Lung (tissue), 12 donors: Measurements from ENCODE around the gene ACSL1. TPM values are rescaled to one million over a fixed set of nuclear protein-coding genes. Genes with fewer than 3 reads are reported as not detected.
"Not testable (repeated sequence)": the region's sequence is repeated elsewhere in the genome, so short reads cannot be mapped to it uniquely, and the experiment has no call there.

Experiments used
- ATAC-seq: fragments of 200-7000 bp; cut with Tn5 transposase; one replicate; pipeline ENCODE4 v1.9.1; 2020; ENCODE audit warnings: moderate number of reproducible peaks; ENCODE audit not compliant: insufficient read depth, low FRiP score
- DNase-seq, 3 donors: peaks; one replicate each; pipeline ENCODE4 v3.0.0-alpha.2; 2013 to 2017
- H3K27ac ChIP-seq, 2 donors: one replicate each; pipeline ENCODE4 v1.5.1; 2013; ENCODE audit warnings: mild to moderate bottlenecking in 2 of 2, moderate library complexity in 2 of 2, control low read depth in 1 of 2, inconsistent platforms in 1 of 2, low read depth in 1 of 2, low read length in 1 of 2
- H3K27me3 ChIP-seq, 3 donors: one replicate each; pipeline ENCODE4 v1.5.1; 2013; ENCODE audit warnings: low read length in 2 of 3; ENCODE audit not compliant: control insufficient read depth in 3 of 3, insufficient read depth in 3 of 3
- H3K36me3 ChIP-seq, 4 donors: one replicate each; pipeline ENCODE4 v1.5.1; 2013; ENCODE audit warnings: low read length in 4 of 4, mild to moderate bottlenecking in 1 of 4, moderate library complexity in 1 of 4; ENCODE audit not compliant: control insufficient read depth in 4 of 4, insufficient read depth in 4 of 4
- H3K4me1 ChIP-seq, 5 donors: one replicate each; pipeline ENCODE4 v1.5.1; 2013; ENCODE audit warnings: low read length in 5 of 5, mild to moderate bottlenecking in 2 of 5, moderate library complexity in 1 of 5; ENCODE audit not compliant: control insufficient read depth in 5 of 5, insufficient read depth in 5 of 5
- H3K4me3 ChIP-seq: one replicate; pipeline ENCODE4 v1.5.1; 2013; ENCODE audit warnings: mild to moderate bottlenecking, control low read depth, moderate library complexity
- H3K9ac ChIP-seq, 2 donors: one replicate each; pipeline ENCODE4 v1.5.1; 2013; ENCODE audit warnings: low read length in 2 of 2, control low read depth in 1 of 2; ENCODE audit not compliant: insufficient read depth in 1 of 2
- H3K9me3 ChIP-seq, 4 donors: one replicate each; pipeline ENCODE4 v1.5.1; 2013; ENCODE audit warnings: low read length in 3 of 4, mild to moderate bottlenecking in 1 of 4, moderate library complexity in 1 of 4; ENCODE audit not compliant: control insufficient read depth in 4 of 4, insufficient read depth in 3 of 4
- WGBS, 2 donors: extraction: QIAGEN DNeasy Blood & Tissue Kit; methylation state at CpG; one replicate each; pipeline ENCODE4 v1.1.7; 2013; 5-methylcytosine and 5-hydroxymethylcytosine counted together
- polyA plus RNA-seq, 2 donors: library from polyadenylated mRNA; stranded (reverse); fragments of 200-250 nt; gene quantifications; one replicate each; pipeline ENCODE4 v1.2.1, GENCODE V29; 2013
- total RNA-seq, 2 donors: library from RNA; depleted of rRNA in 1 of 2; stranded (reverse); fragments of >200 nt in 1 of 2; gene quantifications; one replicate each; pipeline ENCODE4 v1.2.1, GENCODE V29; 2014 to 2021
- TF ChIP-seq, protein P1 (sequence below): IDR thresholded peaks from 2 replicates; pipeline ENCODE4 v1.5.1; 2012; ENCODE audit warnings: mild to moderate bottlenecking; ENCODE audit errors: control extremely low read depth, extremely low read depth
- donor health status: control.
- donor health status: control.
- donor health status: Bipolar disorder and iron deficiency.
- donor health status: healthy.
- donor health status: DM: yes; HTN: yes; CAD: no.

ACSL1 gene
- total and polyA plus RNA-seq, 4 donors, result 89.5 to 731 (median 188) TPM

DNA sequence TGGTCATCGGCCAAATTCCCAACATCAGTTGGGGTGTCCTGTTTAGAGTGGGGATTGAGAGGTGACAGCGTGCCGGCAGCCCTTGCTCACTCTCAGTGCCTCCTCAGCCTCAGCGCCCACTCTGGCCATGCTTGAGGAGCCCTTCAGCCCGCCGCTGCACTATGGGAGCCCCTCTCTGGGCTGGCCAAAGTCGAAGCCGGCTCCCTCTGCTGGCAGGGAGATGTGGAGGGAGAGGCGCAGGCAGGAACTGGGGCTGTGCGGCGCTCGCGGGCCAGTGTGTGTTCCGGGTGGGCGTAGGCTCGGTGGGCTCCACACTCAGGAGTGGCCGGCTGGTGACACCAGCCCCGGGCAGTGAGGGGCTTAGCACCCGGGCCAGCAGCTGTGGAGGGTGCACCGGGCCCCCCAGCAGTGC is 84.8 kb downstream of the ACSL1 start:
- no peak overlapping the region for H3K27ac ChIP-seq
- peaks cover 0 to 2% (median 1%) of the 10 kb centered on the region in 5 donors for H3K4me1 ChIP-seq
- H3K36me3 ChIP-seq, result no peaks in the 10 kb centered on the region
- peaks cover 0 to 4% (median 0%) of the 10 kb centered on the region in 4 donors for H3K9me3 ChIP-seq
- ATAC-seq (no peak), DNase-seq (no peak)
- TF ChIP-seq, protein P1, sequence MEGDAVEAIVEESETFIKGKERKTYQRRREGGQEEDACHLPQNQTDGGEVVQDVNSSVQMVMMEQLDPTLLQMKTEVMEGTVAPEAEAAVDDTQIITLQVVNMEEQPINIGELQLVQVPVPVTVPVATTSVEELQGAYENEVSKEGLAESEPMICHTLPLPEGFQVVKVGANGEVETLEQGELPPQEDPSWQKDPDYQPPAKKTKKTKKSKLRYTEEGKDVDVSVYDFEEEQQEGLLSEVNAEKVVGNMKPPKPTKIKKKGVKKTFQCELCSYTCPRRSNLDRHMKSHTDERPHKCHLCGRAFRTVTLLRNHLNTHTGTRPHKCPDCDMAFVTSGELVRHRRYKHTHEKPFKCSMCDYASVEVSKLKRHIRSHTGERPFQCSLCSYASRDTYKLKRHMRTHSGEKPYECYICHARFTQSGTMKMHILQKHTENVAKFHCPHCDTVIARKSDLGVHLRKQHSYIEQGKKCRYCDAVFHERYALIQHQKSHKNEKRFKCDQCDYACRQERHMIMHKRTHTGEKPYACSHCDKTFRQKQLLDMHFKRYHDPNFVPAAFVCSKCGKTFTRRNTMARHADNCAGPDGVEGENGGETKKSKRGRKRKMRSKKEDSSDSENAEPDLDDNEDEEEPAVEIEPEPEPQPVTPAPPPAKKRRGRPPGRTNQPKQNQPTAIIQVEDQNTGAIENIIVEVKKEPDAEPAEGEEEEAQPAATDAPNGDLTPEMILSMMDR, result no peak
- no peak overlapping the region for H3K9ac ChIP-seq
- no peaks in the 10 kb centered on the region for H3K27me3 ChIP-seq
- no peak overlapping the region for H3K4me3 ChIP-seq
- WGBS, 2 donors, result 94 to 96% methylated on average over 20 of the region's 20 CpGs

- not testable (repeated sequence) for H3K9me3 ChIP-seq, H3K9ac ChIP-seq, H3K4me1 ChIP-seq, H3K36me3 ChIP-seq, DNase-seq, H3K4me3 ChIP-seq, ATAC-seq, H3K27me3 ChIP-seq, H3K27ac ChIP-seq
- 50 to 53% methylated on average over 1 of the region's 1 CpG for WGBS, 2 donors
Observed at GRCh38 chr4:184739575-184739974, 86.2 kb downstream of the ACSL1 start.

DNA sequence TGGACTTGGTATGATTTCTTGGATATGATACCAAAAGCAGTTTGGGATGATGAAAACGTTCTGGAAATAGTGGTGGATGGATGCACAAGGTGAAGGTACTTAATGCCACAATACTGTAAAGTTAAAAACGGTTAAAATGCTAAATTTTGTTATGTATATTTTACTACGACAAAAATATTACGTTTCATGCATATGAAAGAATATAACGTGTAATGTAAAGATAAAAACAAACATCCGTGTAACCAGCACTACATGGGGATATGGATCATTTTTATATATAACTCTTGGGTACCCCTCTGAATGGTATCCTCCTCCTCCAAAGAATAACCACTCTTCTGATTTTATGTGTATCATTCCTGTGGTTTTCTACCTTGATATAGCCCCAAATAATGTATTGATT is 91.0 kb downstream of the ACSL1 start:
- Histone ChIP-seq H3K9me3 (no peaks in the 10 kb centered on the region), H3K4me1 (peaks cover 0 to 20% (median 4%) of the 10 kb centered on the region in 5 donors), H3K27me3 (no peaks in the 10 kb centered on the region), H3K27ac (no peak overlapping the region), H3K4me3 (no peak overlapping the region), H3K36me3 (peaks cover 0 to 5% (median 0%) of the 10 kb centered on the region in 4 donors), H3K9ac (peak overlapping the region in 1 of 2 donors; percentile 83)
- ATAC-seq (no peak), DNase-seq (no peak)
- 44 to 60% methylated on average over 6 of the region's 6 CpGs for WGBS, 2 donors
- TF ChIP-seq, protein P1, result no peak

- TF ChIP-seq, protein P1, result peak; percentile 1
Observed at GRCh38 chr4:184733654-184734524, 91.9 kb downstream of the ACSL1 start, which contains the start of gene CENPU. CENPU (minus strand) TSS chr4:184734096; CDS start chr4:184734062, 34 bp downstream.

More at GRCh38 chr4:184733654-184734524, 91.9 kb downstream of the ACSL1 start, which contains the start of gene CENPU:
- peak within 1 kb of the TSS; percentile 58 to 63 for H3K27ac ChIP-seq
- H3K9ac ChIP-seq, result peak within 1 kb of the TSS; percentile 44 to 83
- H3K36me3 ChIP-seq, result peaks cover 0 to 6% (median 1%) of the 10 kb centered on the region in 4 donors
- H3K27me3 ChIP-seq, result no peaks in the 10 kb centered on the region
- H3K9me3 ChIP-seq, result no peaks in the 10 kb centered on the region
- H3K4me1 ChIP-seq, result peaks cover 0 to 20% (median 4%) of the 10 kb centered on the region in 5 donors
- ATAC-seq (peak; percentile 98), DNase-seq (peak; percentile 99 to 100 (median 99))
- H3K4me3 ChIP-seq, result peak within 1 kb of the TSS; percentile 64
- 0% methylated on average over 68 to 69 of the region's 69 CpGs for WGBS, 2 donors
